Measurements from ENCODE around the gene CYTH1. TPM values are rescaled to one million over a fixed set of nuclear protein-coding genes. Genes with fewer than 3 reads are reported as not detected.
A peak's percentile ranks its signal among the peaks of the same experiment; 100 is the strongest.

The CYTH1 gene
- total RNA-seq, 4 donors from 2014 or later: 42.1 to 86.7 (median 67.5) TPM

- Histone ChIP-seq H3K4me3 (peak overlapping the region in 1 of 4 donors; percentile 41), H3K27me3 (no peaks in the 10 kb centered on the region), H3K9me3 (no peaks in the 10 kb centered on the region), H3K36me3 (no peaks in the 10 kb centered on the region), H3K27ac (peak overlapping the region in 3 of 4 donors; percentile 10 to 68 (median 58)), H3K4me1 (peaks cover 38 to 86% (median 53%) of the 10 kb centered on the region in 3 donors)
- no peak for DNase-seq
- no peak for TF ChIP-seq CTCF (IDR thresholded peaks at IDR 0.05)
- no peak for TF ChIP-seq POLR2A (IDR thresholded peaks at IDR 0.05)
- intact Hi-C loops (cut with DNase I): no loop called here
- 43 to 54% methylated on average over 1 of the region's 1 CpG for WGBS, 2 donors
Measured at GRCh38 chr17:78716292-78716691, 65.8 kb downstream of the CYTH1 start.

- peaks cover 38 to 84% (median 53%) of the 10 kb centered on the region in 3 donors for H3K4me1 ChIP-seq
- H3K9me3 ChIP-seq: no peaks in the 10 kb centered on the region
- DNase-seq: no peak
- H3K27ac ChIP-seq: no peak overlapping the region
- intact Hi-C loops (cut with DNase I): no loop called here
- TF ChIP-seq CTCF (IDR thresholded peaks at IDR 0.05) (no peak), POLR2A (IDR thresholded peaks at IDR 0.05) (no peak)
- H3K4me3 ChIP-seq: no peak overlapping the region
- H3K36me3 ChIP-seq: no peaks in the 10 kb centered on the region
- WGBS, 2 donors: 33 to 48% methylated on average over 1 of the region's 1 CpG
- no peaks in the 10 kb centered on the region for H3K27me3 ChIP-seq
Measured at GRCh38 chr17:78715876-78716275, 66.2 kb downstream of the CYTH1 start.

GRCh38 chr17:78715000-78715771 is 66.9 kb downstream of the CYTH1 start:
- no peak for DNase-seq
- peaks cover 38 to 77% (median 49%) of the 10 kb centered on the region in 3 donors for H3K4me1 ChIP-seq
- H3K27me3 ChIP-seq: no peaks in the 10 kb centered on the region
- intact Hi-C loops (cut with DNase I): no loop called here
- H3K9me3 ChIP-seq: no peaks in the 10 kb centered on the region
- H3K27ac ChIP-seq: no peak overlapping the region
- H3K4me3 ChIP-seq: no peak overlapping the region
- TF ChIP-seq POLR2A (IDR thresholded peaks at IDR 0.05): no peak
- TF ChIP-seq CTCF (IDR thresholded peaks at IDR 0.05): no peak
- 64 to 68% methylated on average over 12 to 14 of the region's 14 CpGs for WGBS, 2 donors
- no peaks in the 10 kb centered on the region for H3K36me3 ChIP-seq

- Histone ChIP-seq H3K4me1 (peaks cover 38 to 77% (median 46%) of the 10 kb centered on the region in 3 donors), H3K27ac (no peak overlapping the region), H3K4me3 (no peak overlapping the region), H3K36me3 (no peaks in the 10 kb centered on the region), H3K27me3 (no peaks in the 10 kb centered on the region), H3K9me3 (no peaks in the 10 kb centered on the region)
- intact Hi-C loops (cut with DNase I): no loop called here
- no peak for DNase-seq
- TF ChIP-seq POLR2A (IDR thresholded peaks at IDR 0.05): no peak
- 83 to 100% methylated on average over 1 to 3 of the region's 4 CpGs for WGBS, 2 donors
Measured at GRCh38 chr17:78714534-78714933, 67.5 kb downstream of the CYTH1 start.

- Histone ChIP-seq H3K36me3 (peaks cover 0 to 22% (median 0%) of the 10 kb centered on the region in 3 donors), H3K4me1 (peaks cover 21 to 77% (median 32%) of the 10 kb centered on the region in 3 donors), H3K27me3 (no peaks in the 10 kb centered on the region), H3K4me3 (no peak overlapping the region), H3K9me3 (no peaks in the 10 kb centered on the region), H3K27ac (no peak overlapping the region)
- TF ChIP-seq POLR2A (IDR thresholded peaks at IDR 0.05): no peak
- no peak for TF ChIP-seq CTCF (IDR thresholded peaks at IDR 0.05)
- no peak for DNase-seq
- intact Hi-C loops (cut with DNase I): no loop called here
- 83 to 86% methylated on average over 2 of the region's 2 CpGs for whole genome bisulfite sequencing, 2 donors
Measured at GRCh38 chr17:78712043-78712442, 70.0 kb downstream of the CYTH1 start.
